ENCODE data around the gene SOCS7. TPM values are rescaled to one million over a fixed set of nuclear protein-coding genes. Genes with fewer than 3 reads are reported as not detected.

Gene SOCS7
- total and polyA plus RNA-seq, 2 experiments from 2014 or later = 5.0 to 29.2 TPM

DNA sequence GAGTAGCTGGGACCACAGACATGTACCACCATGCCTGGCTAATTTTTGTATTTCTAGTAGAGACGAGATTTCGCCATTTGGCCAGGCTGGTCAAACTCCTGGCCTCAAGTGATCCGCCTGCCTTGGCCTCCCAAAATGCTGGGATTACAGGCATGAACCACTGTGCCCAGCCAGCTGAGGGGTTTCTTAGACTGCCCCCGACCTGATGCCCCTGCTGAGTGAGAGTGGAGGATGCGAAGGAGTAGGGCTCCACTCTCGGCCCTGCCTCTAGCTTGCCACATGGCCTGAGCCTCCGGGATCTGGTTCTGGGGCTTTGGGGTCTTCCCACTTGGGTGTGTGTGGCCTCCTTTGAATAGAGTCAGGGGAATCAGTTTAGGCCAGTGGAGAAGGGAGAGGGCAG is 18.9 kb upstream of the SOCS7 start:
- Histone ChIP-seq H3K4me2 (no peak overlapping the region), H3K4me3 (no peak overlapping the region), H4K20me1 (replicated peaks; ENCODE audit: insufficient read depth) (no peaks in the 10 kb centered on the region), H3F3A (replicated peaks; ENCODE audit: low read depth) (no peaks in the 10 kb centered on the region), H3K36me3 (ENCODE audit: insufficient read depth) (no peaks in the 10 kb centered on the region), H3K27me3 (ENCODE audit: insufficient read depth) (no peaks in the 10 kb centered on the region), H3K4me1 (ENCODE audit: insufficient read depth) (no peaks in the 10 kb centered on the region), H3K9me2 (ENCODE audit: insufficient read depth) (no peaks in the 10 kb centered on the region), H2AFZ (no peak overlapping the region), H3K27ac (ENCODE audit: low read depth) (no peak overlapping the region), H3K79me2 (replicated peaks; ENCODE audit: insufficient read depth) (no peaks in the 10 kb centered on the region)
- Mint-ChIP-seq H3K9me3 (no peaks in the 10 kb centered on the region), H3K36me3 (ENCODE audit: low read depth) (no peaks in the 10 kb centered on the region; the same call in 2 of the 3 replicates), H3K4me3 (no peak overlapping the region), H3K27ac (no peak overlapping the region), H3K27me3 (ENCODE audit: insufficient read depth, low read depth, poor library complexity) (peaks cover 13% of the 10 kb centered on the region), H3K4me1 (peaks cover 39% of the 10 kb centered on the region)
- ATAC-seq (no peak), DNase-seq (ENCODE audit: low spot score) (no peak)
- TF ChIP-seq, protein P1, sequence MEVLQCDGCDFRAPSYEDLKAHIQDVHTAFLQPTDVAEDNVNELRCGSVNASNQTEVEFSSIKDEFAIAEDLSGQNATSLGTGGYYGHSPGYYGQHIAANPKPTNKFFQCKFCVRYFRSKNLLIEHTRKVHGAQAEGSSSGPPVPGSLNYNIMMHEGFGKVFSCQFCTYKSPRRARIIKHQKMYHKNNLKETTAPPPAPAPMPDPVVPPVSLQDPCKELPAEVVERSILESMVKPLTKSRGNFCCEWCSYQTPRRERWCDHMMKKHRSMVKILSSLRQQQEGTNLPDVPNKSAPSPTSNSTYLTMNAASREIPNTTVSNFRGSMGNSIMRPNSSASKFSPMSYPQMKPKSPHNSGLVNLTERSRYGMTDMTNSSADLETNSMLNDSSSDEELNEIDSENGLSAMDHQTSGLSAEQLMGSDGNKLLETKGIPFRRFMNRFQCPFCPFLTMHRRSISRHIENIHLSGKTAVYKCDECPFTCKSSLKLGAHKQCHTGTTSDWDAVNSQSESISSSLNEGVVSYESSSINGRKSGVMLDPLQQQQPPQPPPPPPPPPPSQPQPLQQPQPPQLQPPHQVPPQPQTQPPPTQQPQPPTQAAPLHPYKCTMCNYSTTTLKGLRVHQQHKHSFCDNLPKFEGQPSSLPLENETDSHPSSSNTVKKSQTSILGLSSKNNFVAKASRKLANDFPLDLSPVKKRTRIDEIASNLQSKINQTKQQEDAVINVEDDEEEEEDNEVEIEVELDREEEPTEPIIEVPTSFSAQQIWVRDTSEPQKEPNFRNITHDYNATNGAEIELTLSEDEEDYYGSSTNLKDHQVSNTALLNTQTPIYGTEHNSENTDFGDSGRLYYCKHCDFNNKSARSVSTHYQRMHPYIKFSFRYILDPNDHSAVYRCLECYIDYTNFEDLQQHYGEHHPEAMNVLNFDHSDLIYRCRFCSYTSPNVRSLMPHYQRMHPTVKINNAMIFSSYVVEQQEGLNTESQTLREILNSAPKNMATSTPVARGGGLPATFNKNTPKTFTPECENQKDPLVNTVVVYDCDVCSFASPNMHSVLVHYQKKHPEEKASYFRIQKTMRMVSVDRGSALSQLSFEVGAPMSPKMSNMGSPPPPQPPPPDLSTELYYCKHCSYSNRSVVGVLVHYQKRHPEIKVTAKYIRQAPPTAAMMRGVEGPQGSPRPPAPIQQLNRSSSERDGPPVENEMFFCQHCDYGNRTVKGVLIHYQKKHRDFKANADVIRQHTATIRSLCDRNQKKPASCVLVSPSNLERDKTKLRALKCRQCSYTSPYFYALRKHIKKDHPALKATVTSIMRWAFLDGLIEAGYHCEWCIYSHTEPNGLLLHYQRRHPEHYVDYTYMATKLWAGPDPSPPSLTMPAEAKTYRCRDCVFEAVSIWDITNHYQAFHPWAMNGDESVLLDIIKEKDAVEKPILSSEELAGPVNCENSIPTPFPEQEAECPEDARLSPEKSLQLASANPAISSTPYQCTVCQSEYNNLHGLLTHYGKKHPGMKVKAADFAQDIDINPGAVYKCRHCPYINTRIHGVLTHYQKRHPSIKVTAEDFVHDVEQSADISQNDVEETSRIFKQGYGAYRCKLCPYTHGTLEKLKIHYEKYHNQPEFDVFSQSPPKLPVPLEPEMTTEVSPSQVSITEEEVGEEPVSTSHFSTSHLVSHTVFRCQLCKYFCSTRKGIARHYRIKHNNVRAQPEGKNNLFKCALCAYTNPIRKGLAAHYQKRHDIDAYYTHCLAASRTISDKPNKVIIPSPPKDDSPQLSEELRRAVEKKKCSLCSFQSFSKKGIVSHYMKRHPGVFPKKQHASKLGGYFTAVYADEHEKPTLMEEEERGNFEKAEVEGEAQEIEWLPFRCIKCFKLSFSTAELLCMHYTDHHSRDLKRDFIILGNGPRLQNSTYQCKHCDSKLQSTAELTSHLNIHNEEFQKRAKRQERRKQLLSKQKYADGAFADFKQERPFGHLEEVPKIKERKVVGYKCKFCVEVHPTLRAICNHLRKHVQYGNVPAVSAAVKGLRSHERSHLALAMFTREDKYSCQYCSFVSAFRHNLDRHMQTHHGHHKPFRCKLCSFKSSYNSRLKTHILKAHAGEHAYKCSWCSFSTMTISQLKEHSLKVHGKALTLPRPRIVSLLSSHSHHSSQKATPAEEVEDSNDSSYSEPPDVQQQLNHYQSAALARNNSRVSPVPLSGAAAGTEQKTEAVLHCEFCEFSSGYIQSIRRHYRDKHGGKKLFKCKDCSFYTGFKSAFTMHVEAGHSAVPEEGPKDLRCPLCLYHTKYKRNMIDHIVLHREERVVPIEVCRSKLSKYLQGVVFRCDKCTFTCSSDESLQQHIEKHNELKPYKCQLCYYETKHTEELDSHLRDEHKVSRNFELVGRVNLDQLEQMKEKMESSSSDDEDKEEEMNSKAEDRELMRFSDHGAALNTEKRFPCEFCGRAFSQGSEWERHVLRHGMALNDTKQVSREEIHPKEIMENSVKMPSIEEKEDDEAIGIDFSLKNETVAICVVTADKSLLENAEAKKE (CRISPR knock-in tag; IDR thresholded peaks at IDR 0.05) = no peak
- TF ChIP-seq, protein P2, sequence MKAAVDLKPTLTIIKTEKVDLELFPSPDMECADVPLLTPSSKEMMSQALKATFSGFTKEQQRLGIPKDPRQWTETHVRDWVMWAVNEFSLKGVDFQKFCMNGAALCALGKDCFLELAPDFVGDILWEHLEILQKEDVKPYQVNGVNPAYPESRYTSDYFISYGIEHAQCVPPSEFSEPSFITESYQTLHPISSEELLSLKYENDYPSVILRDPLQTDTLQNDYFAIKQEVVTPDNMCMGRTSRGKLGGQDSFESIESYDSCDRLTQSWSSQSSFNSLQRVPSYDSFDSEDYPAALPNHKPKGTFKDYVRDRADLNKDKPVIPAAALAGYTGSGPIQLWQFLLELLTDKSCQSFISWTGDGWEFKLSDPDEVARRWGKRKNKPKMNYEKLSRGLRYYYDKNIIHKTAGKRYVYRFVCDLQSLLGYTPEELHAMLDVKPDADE (IDR thresholded peaks at IDR 0.05) = no peak
- TF ChIP-seq NANOG (IDR thresholded peaks at IDR 0.05; ENCODE audit: borderline replicate concordance) = no peak
- TF ChIP-seq, protein P3, sequence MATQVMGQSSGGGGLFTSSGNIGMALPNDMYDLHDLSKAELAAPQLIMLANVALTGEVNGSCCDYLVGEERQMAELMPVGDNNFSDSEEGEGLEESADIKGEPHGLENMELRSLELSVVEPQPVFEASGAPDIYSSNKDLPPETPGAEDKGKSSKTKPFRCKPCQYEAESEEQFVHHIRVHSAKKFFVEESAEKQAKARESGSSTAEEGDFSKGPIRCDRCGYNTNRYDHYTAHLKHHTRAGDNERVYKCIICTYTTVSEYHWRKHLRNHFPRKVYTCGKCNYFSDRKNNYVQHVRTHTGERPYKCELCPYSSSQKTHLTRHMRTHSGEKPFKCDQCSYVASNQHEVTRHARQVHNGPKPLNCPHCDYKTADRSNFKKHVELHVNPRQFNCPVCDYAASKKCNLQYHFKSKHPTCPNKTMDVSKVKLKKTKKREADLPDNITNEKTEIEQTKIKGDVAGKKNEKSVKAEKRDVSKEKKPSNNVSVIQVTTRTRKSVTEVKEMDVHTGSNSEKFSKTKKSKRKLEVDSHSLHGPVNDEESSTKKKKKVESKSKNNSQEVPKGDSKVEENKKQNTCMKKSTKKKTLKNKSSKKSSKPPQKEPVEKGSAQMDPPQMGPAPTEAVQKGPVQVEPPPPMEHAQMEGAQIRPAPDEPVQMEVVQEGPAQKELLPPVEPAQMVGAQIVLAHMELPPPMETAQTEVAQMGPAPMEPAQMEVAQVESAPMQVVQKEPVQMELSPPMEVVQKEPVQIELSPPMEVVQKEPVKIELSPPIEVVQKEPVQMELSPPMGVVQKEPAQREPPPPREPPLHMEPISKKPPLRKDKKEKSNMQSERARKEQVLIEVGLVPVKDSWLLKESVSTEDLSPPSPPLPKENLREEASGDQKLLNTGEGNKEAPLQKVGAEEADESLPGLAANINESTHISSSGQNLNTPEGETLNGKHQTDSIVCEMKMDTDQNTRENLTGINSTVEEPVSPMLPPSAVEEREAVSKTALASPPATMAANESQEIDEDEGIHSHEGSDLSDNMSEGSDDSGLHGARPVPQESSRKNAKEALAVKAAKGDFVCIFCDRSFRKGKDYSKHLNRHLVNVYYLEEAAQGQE (IDR thresholded peaks at IDR 0.05; ENCODE audit: unreplicated experiment) = no peak
- TF ChIP-seq JUNB (IDR thresholded peaks at IDR 0.05; ENCODE audit: unreplicated experiment) = no peak
- TF ChIP-seq ZNF331 (CRISPR knock-in tag; IDR thresholded peaks at IDR 0.05; ENCODE audit: low read depth) = no peak
- no peak for TF ChIP-seq EZH2 (IDR thresholded peaks at IDR 0.05; ENCODE audit: low read depth, unreplicated experiment)
- no peak for TF ChIP-seq CREB1 (CRISPR knock-in tag; IDR thresholded peaks at IDR 0.05; ENCODE audit: low read depth)
